Measurements from ENCODE around the gene KCNN3.

Gene KCNN3

GRCh38 chr1:154812877-154813276 is 57.2 kb downstream of the KCNN3 start:
- no peak for DNase-seq

DNA sequence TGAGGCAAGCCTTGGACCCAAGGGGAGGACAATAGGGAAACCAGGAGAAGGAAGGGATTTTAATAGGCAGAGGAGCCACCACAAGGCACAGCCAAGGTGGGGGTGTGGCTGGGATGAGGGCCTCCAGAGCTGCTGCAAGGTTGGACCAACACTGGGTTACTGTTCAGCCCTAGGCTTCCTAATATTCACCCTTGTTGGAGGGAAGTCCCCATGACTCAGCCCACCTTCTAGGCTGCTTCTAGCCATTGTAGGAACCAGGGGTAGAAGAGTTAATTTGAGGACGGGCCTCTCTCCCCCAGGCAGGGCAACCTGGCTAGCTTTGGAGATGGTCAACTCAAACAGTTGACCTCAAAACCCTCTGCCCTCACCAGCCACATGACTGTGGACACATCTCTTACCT is 59.5 kb downstream of the KCNN3 start:
- DNase-seq = no peak

GRCh38 chr1:154809436-154810413 is 60.4 kb downstream of the KCNN3 start:
- no peak for DNase-seq

DNA sequence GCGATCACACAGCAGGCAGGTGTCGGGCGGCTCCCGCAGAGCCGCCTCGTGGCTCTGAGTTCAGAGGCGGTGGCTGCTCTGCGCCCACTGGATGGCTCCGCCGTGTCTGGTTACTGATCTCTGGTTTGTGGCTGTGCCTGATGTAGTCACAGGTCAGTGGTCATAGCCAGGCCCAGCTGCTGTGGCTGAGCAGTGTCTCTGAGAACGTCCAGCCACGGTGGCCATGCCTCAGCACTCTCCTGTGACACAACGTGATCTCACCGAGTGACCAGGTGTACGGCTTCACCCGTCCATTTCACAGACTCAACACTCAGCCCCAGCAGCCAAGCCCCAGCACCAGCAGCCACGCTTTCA is 61.2 kb downstream of the KCNN3 start:
- DNase-seq = no peak

GRCh38 chr1:154808261-154808908 is 61.7 kb downstream of the KCNN3 start:
- DNase-seq = no peak

GRCh38 chr1:154807048-154807591 is 63.0 kb downstream of the KCNN3 start:
- no peak for DNase-seq

DNA sequence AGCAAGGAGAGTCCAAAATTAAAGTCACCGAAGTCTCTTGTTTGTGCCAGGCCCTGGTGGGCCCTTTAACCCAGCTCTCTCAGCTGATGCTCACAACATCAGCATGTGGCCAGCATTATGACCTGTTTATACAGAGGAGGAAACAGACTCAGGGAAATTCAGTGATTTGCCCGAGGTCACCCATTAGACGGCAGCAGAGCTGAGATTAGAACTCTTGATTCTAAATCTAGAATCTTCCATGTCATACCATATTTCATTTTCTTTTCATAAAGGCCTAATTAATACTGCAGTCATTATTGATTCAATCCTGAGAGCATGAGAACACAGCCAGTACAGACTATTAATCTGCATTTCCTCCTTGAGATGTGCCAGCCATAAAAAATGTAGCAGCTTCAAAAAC is 63.7 kb downstream of the KCNN3 start:
- no peak for DNase-seq

- no peak for DNase-seq
Observed at GRCh38 chr1:154802982-154803920, 66.8 kb downstream of the KCNN3 start.

DNA sequence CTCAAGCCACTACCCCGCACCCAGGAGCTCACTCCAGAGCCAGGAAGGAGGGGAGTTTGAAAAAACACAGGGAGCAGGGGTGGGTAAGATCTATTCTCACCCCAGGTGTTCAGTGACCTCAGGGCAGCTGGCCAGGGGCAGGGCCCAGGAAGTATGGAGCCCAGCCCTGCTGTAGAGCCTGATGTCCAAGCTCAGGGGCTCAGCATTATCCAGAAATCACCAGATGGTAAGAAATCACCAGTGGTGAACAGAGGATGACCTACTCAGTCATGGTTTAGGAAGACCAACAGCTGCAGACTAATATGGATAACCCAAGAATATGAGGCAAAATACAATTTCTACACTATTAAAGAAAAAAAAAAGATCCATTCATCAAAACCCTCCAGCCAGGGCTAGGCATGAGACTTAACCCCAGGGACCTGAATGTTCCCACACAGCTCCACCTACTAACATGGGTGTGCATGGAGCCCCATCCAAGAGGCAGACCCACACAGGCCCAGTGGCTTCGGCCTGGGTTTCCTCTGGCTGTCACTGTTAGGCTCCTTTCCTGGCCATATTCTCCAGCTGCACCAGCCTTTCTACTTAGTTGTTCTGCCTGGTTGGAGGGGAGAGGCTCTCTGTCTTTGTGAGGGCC is 67.6 kb downstream of the KCNN3 start:
- peak; percentile 20 for DNase-seq

GRCh38 chr1:154801234-154802011 is 68.7 kb downstream of the KCNN3 start:
- no peak for DNase-seq

GRCh38 chr1:154799188-154799587 is 70.9 kb downstream of the KCNN3 start:
- no peak for DNase-seq

DNA sequence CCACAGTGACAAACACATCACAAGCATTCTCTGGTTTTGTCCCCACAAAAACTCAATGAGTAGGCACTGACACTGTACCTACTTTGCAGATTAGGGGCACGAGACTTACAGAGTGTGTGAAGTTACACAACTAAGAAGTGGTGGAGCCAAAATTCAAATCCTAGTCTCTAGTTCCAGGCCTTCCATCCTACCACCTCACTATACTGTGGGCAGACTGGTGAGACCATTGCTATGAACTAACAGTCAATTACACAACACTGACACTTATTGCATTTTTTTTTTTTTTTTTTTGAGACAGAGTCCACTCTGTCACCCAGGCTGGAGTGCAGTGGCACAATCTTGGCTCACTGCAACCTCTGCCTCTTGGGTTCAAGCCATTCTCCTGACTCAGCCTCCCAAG is 71.4 kb downstream of the KCNN3 start:
- no peak for DNase-seq

- no peak for DNase-seq
Observed at GRCh38 chr1:154797175-154797574, 72.9 kb downstream of the KCNN3 start.

DNA sequence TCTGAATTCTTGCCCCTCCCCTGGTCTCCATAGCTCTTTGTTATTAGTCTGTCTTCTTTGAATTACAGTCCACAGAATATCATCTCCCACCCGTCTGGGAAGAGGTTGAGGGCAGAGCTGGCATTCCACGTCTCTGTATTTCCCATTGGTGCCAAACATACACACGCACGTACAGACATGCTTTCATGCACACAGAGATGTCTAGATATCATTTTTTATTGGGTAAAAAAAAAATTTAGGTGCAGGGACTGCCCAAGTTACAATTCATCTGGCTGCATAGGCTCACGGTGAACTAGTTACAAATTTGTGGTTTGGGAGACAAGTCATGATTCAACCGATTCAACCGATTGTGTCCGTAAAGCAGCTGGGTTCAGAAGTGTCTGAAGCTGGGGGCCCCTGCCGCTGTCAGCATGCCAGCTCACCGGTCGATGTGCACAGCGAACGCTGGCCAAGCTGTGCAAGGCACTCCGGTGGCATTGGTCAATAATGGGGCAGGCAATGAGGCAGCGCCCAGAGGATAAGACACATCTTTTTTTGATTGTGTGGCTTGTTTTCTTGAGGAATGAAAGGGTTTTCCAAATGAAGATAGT is 73.7 kb downstream of the KCNN3 start:
- no peak for DNase-seq

GRCh38 chr1:154794608-154795007 is 75.5 kb downstream of the KCNN3 start:
- DNase-seq = no peak

GRCh38 chr1:154793685-154794084 is 76.4 kb downstream of the KCNN3 start:
- DNase-seq = no peak

DNA sequence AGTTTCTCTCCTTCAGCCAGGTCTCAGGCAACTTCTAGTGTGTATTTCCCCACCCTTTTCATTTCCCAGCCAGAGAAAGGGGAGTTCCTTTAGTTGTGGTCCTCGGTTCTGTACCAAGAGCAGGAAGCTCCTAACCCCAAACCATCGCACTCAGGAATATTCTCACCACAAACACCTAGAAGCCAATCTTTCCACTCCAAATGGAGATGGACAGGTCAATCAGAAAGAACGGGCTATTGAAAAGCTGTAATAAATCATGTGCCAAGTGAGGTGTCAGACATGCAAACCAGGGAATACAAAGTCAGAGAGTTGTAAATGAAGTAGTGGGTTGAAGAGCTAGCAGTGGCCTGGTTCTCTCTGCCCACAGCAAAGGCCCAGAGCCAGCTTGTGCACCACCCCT is 77.2 kb downstream of the KCNN3 start:
- no peak for DNase-seq

DNA sequence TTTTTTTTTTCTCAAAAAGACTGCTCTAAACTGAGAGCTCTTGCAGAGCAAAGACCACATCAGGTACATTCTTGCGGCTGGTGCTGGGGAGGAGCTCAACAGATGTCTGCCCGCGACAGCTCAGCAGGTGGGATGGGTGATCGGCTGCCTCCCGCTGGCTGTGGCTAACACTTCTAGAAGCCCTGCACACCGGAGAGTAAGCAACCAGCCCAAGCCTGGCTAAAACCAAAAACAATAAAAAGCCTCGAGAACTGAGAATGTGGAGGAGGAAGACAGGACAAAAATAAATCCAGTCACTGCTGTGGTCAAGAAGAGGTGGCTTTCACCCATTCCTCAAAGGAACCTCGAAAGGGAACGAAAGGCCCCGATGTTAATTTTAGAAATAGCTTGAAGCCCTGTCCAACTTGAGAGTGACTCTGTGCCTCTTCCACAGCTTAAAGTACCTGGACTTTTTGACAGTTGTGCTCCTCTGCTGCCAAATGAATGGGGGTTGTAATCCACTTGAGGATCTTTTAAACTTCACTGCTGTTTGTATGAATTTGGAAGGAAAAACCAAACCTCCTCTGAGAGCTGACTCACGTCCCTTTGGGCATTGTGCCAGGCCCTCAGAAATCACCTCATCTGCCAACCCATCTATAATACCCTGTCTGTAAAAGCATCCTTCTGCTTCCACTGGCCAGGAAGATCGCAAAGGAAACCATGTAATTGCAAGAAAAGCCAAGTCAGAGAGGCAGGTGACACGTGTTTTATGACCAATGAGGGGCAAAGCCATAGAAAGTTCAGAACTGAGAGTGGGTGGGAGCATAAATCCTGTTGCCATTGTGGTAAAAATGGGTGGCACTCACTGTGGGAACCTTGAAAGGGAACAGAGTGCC is 78.6 kb downstream of the KCNN3 start:
- peak; percentile 77 for DNase-seq

DNA sequence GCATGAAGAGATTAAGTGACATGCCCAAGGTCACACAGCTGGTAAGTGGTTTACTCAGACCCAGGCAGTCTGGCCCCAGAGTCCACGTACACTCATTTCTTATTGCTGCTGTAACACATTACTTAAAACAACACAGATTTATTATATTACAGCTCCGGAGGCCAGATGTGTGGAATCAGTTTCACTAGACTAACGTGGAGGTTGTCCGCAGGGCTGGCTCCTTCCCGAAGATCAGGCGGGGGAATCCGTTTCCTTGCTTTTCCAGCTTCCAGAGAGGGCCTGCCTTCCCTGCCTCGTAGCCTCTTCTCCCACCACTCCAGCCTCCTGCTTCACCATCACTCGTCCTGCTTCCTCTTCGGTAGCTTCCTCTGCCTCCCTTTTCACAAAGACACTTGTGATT is 81.2 kb downstream of the KCNN3 start:
- no peak for DNase-seq

Data from DMS79 treated with DMSO at 0.1 percent for 48 hours (cell line).